ENCODE data around the gene NR1H4. TPM values are rescaled to one million over a fixed set of nuclear protein-coding genes. Genes with fewer than 3 reads are reported as not detected.

The NR1H4 gene
- polyA plus RNA-seq, 3 donors = not detected

GRCh38 chr12:100564090-100564489, 90.4 kb downstream of the NR1H4 start:
- H3K79me2 ChIP-seq (ENCODE audit: insufficient read depth, low read length) = no peaks in the 10 kb centered on the region
- H3K36me3 ChIP-seq (replicated peaks in 1 of 2; ENCODE audit: control insufficient read depth in 1 of 2, insufficient read depth in 2 of 2, low read length in 2 of 2) = no peaks in the 10 kb centered on the region
- Mint-ChIP-seq H3K4me1 (peaks cover 20% of the 10 kb centered on the region), H3K4me3 (no peak overlapping the region), H3K36me3 (no peaks in the 10 kb centered on the region), H3K9me3 (peaks cover 0 to 1% (median 0%) of the 10 kb centered on the region in 7 donors), H3K27me3 (ENCODE audit: low read depth in 3 of 3) (peaks cover 0 to 3% (median 0%) of the 10 kb centered on the region in 3 donors), H3K27ac (no peak overlapping the region)
- peaks cover 8 to 11% of the 10 kb centered on the region in 2 donors for H3K4me1 ChIP-seq (ENCODE audit: control insufficient read depth in 1 of 2, insufficient read depth in 2 of 2, low read length in 2 of 2)
- no CpG with 5 or more reads among the region's 2 CpGs for WGBS (ENCODE audit: insufficient coverage)
- no peaks in the 10 kb centered on the region for H4K20me1 ChIP-seq (ENCODE audit: insufficient read depth, low read length)
- H2AFZ ChIP-seq (ENCODE audit: insufficient read depth, low read depth, low read length, poor library complexity, severe bottlenecking) = no peak overlapping the region
- H3K9me3 ChIP-seq (replicated peaks in 1 of 2; ENCODE audit: control insufficient read depth in 1 of 2, insufficient read depth in 1 of 2, low read length in 2 of 2) = no peaks in the 10 kb centered on the region
- H3K4me2 ChIP-seq (replicated peaks; ENCODE audit: extremely low read depth, low read length, poor library complexity, severe bottlenecking) = no peak overlapping the region
- H3K9ac ChIP-seq (ENCODE audit: insufficient read depth, low read length, poor library complexity, severe bottlenecking) = no peak overlapping the region
- no peak overlapping the region for H3K4me3 ChIP-seq (replicated peaks in 1 of 3; ENCODE audit: low read depth in 2 of 3, low read length in 3 of 3)
- H3K27ac ChIP-seq (ENCODE audit: low read depth in 1 of 2, low read length in 2 of 2) = no peak overlapping the region
- no peaks in the 10 kb centered on the region for H3K27me3 ChIP-seq (ENCODE audit: control insufficient read depth in 2 of 2, insufficient read depth in 2 of 2, low read length in 2 of 2)
- TF ChIP-seq CTCF (IDR thresholded peaks at IDR 0.05) = no peak
- intact Hi-C loops (cut with micrococcal nuclease) = no loop called here
- no peak for DNase-seq

GRCh38 chr12:100564905-100565467, 91.3 kb downstream of the NR1H4 start:
- H3K27me3 Mint-ChIP-seq (ENCODE audit: low read depth in 3 of 3) = peaks cover 0 to 3% (median 0%) of the 10 kb centered on the region in 3 donors
- 100% methylated on average over 1 of the region's 6 CpGs for WGBS (ENCODE audit: insufficient coverage)
- H3K27ac ChIP-seq (ENCODE audit: low read depth in 1 of 2, low read length in 2 of 2) = no peak overlapping the region
- no peaks in the 10 kb centered on the region for H3K9me3 ChIP-seq (replicated peaks in 1 of 2; ENCODE audit: control insufficient read depth in 1 of 2, insufficient read depth in 1 of 2, low read length in 2 of 2)
- H3K27me3 ChIP-seq (ENCODE audit: control insufficient read depth in 2 of 2, insufficient read depth in 2 of 2, low read length in 2 of 2) = no peaks in the 10 kb centered on the region
- H2AFZ ChIP-seq (ENCODE audit: insufficient read depth, low read depth, low read length, poor library complexity, severe bottlenecking) = no peak overlapping the region
- H3K4me3 ChIP-seq (replicated peaks in 1 of 3; ENCODE audit: low read depth in 2 of 3, low read length in 3 of 3) = no peak overlapping the region
- H3K79me2 ChIP-seq (ENCODE audit: insufficient read depth, low read length) = no peaks in the 10 kb centered on the region
- H3K4me1 Mint-ChIP-seq = peaks cover 20% of the 10 kb centered on the region
- no peak for TF ChIP-seq CTCF (IDR thresholded peaks at IDR 0.05)
- intact Hi-C loops (cut with micrococcal nuclease) = no loop called here
- peaks cover 0 to 1% (median 0%) of the 10 kb centered on the region in 7 donors for H3K9me3 Mint-ChIP-seq
- no peak overlapping the region for H3K4me3 Mint-ChIP-seq
- H3K36me3 ChIP-seq (replicated peaks in 1 of 2; ENCODE audit: control insufficient read depth in 1 of 2, insufficient read depth in 2 of 2, low read length in 2 of 2) = no peaks in the 10 kb centered on the region
- peaks cover 8 to 11% of the 10 kb centered on the region in 2 donors for H3K4me1 ChIP-seq (ENCODE audit: control insufficient read depth in 1 of 2, insufficient read depth in 2 of 2, low read length in 2 of 2)
- DNase-seq = no peak
- H3K4me2 ChIP-seq (replicated peaks; ENCODE audit: extremely low read depth, low read length, poor library complexity, severe bottlenecking) = no peak overlapping the region
- H3K27ac Mint-ChIP-seq = no peak overlapping the region
- no peaks in the 10 kb centered on the region for H4K20me1 ChIP-seq (ENCODE audit: insufficient read depth, low read length)
- H3K36me3 Mint-ChIP-seq = no peaks in the 10 kb centered on the region
- no peak overlapping the region for H3K9ac ChIP-seq (ENCODE audit: insufficient read depth, low read length, poor library complexity, severe bottlenecking)
